Choroid plexus epithelial cell (primary cell): ENCODE measurements around the gene NPAS2.

Experiments used
- DNase-seq: peaks from one replicate; pipeline ENCODE4 v3.0.0-alpha.2; 2010; ENCODE audit warnings: low read depth
- H3K4me3 ChIP-seq: 2 replicates; pipeline ENCODE4 v1.5.1; 2011; ENCODE audit warnings: low read depth, mild to moderate bottlenecking, control low read depth, low read length, moderate library complexity
- TF ChIP-seq, protein P1 (sequence below): conservative IDR thresholded peaks from 2 replicates; pipeline ENCODE4 v1.5.1; 2011; ENCODE audit warnings: low read depth, mild to moderate bottlenecking, control low read depth, inconsistent platforms, low read length, moderate library complexity

The NPAS2 gene

DNA sequence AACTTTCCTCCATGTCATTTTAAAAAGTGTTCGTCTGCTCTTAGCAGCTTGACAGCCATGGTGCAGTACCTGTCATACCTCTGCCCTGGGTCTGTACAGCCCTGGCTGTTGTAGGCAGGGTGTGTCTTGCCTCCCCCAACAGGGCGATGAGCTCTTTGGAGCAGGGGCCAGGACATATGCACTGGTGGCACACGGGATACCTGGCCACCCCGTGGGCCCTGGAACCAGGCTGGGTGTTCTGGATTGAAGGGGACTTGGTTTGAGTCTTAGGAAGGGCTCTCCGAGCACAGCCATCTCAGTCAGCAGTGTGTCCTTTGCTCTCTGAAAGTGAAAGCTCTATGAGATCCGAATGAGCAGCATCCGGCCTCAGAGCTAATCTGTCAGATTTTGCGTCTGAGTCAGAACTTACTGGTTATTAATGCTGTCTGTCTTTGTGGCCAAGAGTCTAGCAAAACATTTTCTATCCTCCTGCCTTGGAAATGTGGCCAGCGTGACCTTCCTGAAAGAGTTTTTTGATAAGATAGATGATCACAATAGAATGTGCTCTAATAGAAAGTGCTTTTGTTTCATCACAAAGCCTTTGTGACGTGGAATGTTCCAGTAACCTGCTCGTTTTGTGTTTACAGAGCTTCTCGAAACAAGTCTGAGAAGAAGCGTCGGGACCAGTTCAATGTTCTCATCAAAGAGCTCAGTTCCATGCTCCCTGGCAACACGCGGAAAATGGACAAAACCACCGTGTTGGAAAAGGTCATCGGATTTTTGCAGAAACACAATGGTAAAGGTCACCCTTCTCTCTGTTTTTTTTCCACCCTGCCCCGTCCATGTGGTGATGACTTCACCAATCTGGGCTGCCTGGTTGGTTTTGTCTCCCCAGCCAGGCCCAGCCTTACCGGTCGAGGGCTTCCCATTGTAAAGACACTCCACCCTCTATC lies 104.8 kb downstream of the NPAS2 start:
- DNase-seq: peak; percentile 67

DNA sequence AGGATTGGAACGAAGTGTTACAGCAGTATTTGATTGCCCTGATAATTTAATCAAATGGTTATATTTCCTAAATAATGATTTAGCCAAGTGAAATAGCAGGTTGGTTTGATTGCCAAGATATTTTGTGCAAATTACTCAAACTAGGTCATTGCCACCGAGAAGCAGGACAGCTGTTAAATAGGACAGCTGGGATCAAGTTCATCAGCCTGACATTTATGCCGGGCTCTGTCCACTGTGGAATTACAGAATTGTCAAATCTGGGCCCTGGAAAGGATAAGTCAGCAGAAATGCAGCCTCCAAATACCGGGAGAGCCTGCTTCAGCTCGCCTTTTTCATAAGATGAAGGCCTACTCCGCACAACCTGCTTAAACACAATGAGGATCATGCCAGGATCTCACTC lies 108.3 kb downstream of the NPAS2 start:
- TF ChIP-seq, protein P1, sequence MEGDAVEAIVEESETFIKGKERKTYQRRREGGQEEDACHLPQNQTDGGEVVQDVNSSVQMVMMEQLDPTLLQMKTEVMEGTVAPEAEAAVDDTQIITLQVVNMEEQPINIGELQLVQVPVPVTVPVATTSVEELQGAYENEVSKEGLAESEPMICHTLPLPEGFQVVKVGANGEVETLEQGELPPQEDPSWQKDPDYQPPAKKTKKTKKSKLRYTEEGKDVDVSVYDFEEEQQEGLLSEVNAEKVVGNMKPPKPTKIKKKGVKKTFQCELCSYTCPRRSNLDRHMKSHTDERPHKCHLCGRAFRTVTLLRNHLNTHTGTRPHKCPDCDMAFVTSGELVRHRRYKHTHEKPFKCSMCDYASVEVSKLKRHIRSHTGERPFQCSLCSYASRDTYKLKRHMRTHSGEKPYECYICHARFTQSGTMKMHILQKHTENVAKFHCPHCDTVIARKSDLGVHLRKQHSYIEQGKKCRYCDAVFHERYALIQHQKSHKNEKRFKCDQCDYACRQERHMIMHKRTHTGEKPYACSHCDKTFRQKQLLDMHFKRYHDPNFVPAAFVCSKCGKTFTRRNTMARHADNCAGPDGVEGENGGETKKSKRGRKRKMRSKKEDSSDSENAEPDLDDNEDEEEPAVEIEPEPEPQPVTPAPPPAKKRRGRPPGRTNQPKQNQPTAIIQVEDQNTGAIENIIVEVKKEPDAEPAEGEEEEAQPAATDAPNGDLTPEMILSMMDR: no peak

More for the DNA sequence above, 104.8 kb downstream of the NPAS2 start:
- TF ChIP-seq, protein P1: no peak
- no peak overlapping the region for H3K4me3 ChIP-seq

DNA sequence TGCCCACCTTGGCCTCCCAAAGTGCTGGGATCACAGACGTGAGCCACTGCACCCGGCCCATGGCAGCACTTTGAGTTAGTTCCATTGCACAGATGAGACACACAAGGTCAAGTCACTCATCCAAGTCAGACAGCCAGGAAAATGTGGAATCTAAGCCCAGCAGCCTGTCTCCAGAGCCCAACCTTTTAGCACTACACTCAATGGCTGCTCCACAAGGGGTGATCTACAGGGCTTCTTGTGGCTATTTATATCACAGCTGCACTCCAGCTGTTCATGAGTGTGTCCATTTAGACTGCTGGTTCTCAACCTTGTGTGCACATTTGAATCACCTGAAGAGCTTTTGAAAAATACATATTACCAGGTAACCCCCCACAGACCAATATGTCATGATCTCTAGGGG lies 109.2 kb downstream of the NPAS2 start:
- no peak overlapping the region for H3K4me3 ChIP-seq
- DNase-seq: peak; percentile 39
- TF ChIP-seq, protein P1: peak; percentile 5

More for the DNA sequence above, 108.3 kb downstream of the NPAS2 start:
- no peak for DNase-seq
- H3K4me3 ChIP-seq: no peak overlapping the region

DNA sequence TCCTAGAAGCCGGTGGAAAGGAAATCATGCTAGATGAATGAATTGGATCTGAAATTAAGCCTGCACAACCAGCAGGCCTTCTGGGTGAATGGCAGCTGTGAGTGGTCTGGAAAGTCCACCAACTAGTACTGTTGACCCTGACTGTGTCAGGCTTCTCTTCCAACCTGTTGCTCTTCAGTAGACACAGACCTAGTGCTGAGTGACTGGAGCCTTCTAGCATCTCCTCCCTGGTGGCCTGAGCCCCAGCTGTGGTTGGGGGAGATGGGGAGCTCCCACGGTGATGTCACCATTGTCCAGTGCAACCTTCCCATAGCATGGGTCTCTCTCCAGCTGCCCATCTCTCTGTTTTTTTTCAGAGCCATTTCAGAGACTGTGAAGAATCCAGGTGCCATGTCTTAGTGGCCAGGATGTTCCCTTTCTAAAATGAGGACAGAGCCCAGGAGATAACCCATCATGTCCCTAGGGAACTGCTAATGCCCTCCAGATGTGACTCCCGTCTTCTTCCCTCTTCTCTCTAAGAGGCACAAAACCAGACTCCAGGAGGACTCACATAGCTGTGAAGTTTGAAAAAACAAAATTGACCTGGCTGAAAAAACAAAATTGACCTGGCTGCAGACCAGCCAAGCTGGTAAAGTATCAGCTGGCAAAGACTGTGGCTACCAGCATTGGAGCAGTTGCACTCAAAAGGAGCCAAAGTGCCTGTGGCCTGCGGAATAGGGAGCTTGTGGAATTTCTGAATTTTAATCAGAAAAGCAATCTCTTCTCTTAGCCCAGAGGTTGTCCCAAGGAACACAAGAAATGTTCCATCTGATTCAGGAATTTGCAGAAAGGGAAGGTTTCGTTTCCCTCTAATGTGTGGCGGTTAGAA lies 114.8 kb downstream of the NPAS2 start:
- TF ChIP-seq, protein P1: no peak
- H3K4me3 ChIP-seq: no peak overlapping the region
- DNase-seq: no peak

DNA sequence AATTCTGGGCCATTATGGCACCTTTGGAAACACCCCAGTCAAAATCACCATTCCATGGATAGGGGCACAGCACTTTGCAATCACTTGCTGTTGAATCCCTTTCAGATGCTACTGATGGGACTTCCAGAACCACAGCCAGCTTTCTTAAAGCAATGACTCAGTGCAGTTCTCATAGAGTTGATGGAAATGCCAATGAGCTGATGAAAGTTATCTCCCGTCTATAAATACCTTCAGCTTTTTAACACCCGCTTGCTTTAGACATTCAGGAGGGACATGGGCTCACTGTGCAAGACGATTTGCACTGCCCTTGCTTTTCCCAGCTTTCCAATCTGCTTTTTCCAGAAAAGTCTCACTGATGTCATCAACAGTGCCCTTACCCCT lies 115.4 kb downstream of the NPAS2 start:
- TF ChIP-seq, protein P1: no peak
- DNase-seq: peak; percentile 75
- H3K4me3 ChIP-seq: no peak overlapping the region

DNA sequence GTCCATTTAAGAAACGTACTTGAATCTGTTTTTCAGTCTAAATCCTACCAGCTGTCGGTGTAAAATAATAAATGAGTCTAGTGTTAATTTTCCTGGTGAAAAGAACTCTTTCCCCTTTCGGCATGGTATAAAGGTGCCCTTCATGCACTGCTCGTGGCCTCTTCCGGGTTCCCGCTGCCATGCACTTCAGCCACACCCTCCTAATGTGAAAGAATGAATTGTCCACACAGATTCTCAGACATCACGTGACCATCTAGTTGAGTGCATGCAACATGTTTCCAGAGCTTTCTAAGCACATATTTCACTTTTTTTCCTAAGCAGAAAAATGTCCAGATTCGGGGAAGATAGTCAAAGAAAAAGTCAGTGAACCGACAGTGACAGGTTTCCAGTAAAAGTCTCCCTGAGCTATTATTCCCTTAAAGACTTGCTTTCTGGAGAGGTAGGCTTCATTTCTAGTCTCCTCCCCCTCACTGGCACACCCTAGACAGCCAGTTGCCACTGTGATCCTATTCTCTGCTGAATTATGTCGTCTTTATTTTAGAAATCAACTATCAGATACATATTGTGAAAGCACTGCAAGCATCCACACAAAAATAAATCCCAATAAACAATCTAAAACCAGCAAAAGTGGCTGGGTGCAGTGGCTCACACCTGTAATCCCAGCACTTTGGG lies 116.3 kb downstream of the NPAS2 start:
- no peak overlapping the region for H3K4me3 ChIP-seq
- DNase-seq: no peak
- TF ChIP-seq, protein P1: no peak
